HS-27A (cell line): Measurements from ENCODE around the gene OASL.

ENCODE experiments used
- DNase-seq: peaks from one replicate; pipeline ENCODE4 v3.0.0-alpha.2; 2012; ENCODE audit warnings: low read depth, missing footprints

The OASL gene

GRCh38 chr12:121015825-121016766, 22.9 kb downstream of the OASL start, which contains the start of gene C12orf43:
Gene C12orf43 (minus strand): TSS chr12:121016487. CDS start chr12:121016474, 13 bp downstream.
- peak; percentile 82 for DNase-seq

GRCh38 chr12:121013715-121014114, 25.3 kb downstream of the OASL start:
- no peak for DNase-seq

- no peak for DNase-seq
Observed at GRCh38 chr12:121011820-121012219, 27.2 kb downstream of the OASL start.

- DNase-seq: no peak
Observed at GRCh38 chr12:121010860-121011259, 28.2 kb downstream of the OASL start.

GRCh38 chr12:121009741-121010140, 29.3 kb downstream of the OASL start:
- no peak for DNase-seq

GRCh38 chr12:121008347-121009098, 30.5 kb downstream of the OASL start:
- no peak for DNase-seq

- DNase-seq: no peak
Observed at GRCh38 chr12:121005346-121005815, 33.7 kb downstream of the OASL start.

GRCh38 chr12:121004253-121004815, 34.7 kb downstream of the OASL start:
- DNase-seq: no peak

- DNase-seq: no peak
Observed at GRCh38 chr12:121003650-121004049, 35.4 kb downstream of the OASL start.

- no peak for DNase-seq
Observed at GRCh38 chr12:121001841-121002483, 37.1 kb downstream of the OASL start.

GRCh38 chr12:121001060-121001459, 38.0 kb downstream of the OASL start:
- DNase-seq: no peak

- DNase-seq: no peak
Observed at GRCh38 chr12:121000530-121000929, 38.5 kb downstream of the OASL start.

GRCh38 chr12:120999191-121000120, 39.6 kb downstream of the OASL start:
- DNase-seq: no peak

GRCh38 chr12:120998435-120998834, 40.6 kb downstream of the OASL start:
- no peak for DNase-seq

- no peak for DNase-seq
Observed at GRCh38 chr12:120997448-120997847, 41.6 kb downstream of the OASL start.

- DNase-seq: no peak
Observed at GRCh38 chr12:120996133-120996746, 42.8 kb downstream of the OASL start.

GRCh38 chr12:120994589-120995337, 44.3 kb downstream of the OASL start:
- no peak for DNase-seq

GRCh38 chr12:120994059-120994458, 45.0 kb downstream of the OASL start:
- DNase-seq: no peak

GRCh38 chr12:120993496-120993895, 45.5 kb downstream of the OASL start:
- no peak for DNase-seq

GRCh38 chr12:120992989-120993388, 46.1 kb downstream of the OASL start:
- DNase-seq: no peak
